GM12878 (cell line): ENCODE results near the gene NEK3. TPM values are rescaled to one million over a fixed set of nuclear protein-coding genes. Genes with fewer than 3 reads are reported as not detected.

Experiments used
- ATAC-seq: fragments of 200-7000 bp; cut with Tn5 transposase; 3 replicates; pipeline ENCODE4 v1.9.1; 2020; ENCODE audit warnings: mild to moderate bottlenecking, moderate library complexity
- BruUV-seq: library from RNA; stranded (reverse); fragments of 400-500 nt; replicated peaks from 2 replicates; lab custom pipeline; 2021; lab: Mats Ljungman, UMichigan
- CTCF ChIA-PET: fragments of 300-600 bp; sonication (Branson Sonifier 250); formaldehyde crosslinking; extraction: SDS; loops from one replicate; lab custom pipeline; 2021; ENCODE audit warnings: inconsistent platforms; lab: Yijun Ruan, JAX
- POLR2A ChIA-PET: fragments of 350-600 bp; formaldehyde crosslinking; extraction: SDS; loops from one replicate; lab custom pipeline; 2021; ENCODE audit warnings: inconsistent platforms; lab: Charles Lee
- RAD21 ChIA-PET: fragments of 300-600 bp; sonication (Branson Sonifier 250); formaldehyde crosslinking; loops from one replicate; lab custom pipeline; 2023; ENCODE audit warnings: antibody characterized with exemption; ENCODE audit not compliant: unreplicated experiment; lab: Charles Lee
- SMC1A ChIA-PET: fragments of 300-600 bp; sonication (Branson Sonifier 250); formaldehyde crosslinking; loops from one replicate; lab custom pipeline; 2023; ENCODE audit not compliant: unreplicated experiment, uncharacterized antibody; lab: Charles Lee
- DNase-seq: peaks from one replicate; pipeline ENCODE4 v3.0.0-alpha.2; 2011; ENCODE audit warnings: low read depth, low spot score
- FAIRE-seq: peaks from 3 replicates; lab custom pipeline; 2011; peaks lifted over from hg19 to GRCh38; lab: Jason Lieb, UNC
- H2AFZ ChIP-seq: 2 replicates; pipeline ENCODE4 v1.6.0; 2011; ENCODE audit warnings: low read depth, low read length, control low read depth; ENCODE audit not compliant: control insufficient read depth
- H3K27ac ChIP-seq: 2 replicates; pipeline ENCODE4 v1.5.1; 2011; ENCODE audit warnings: control low read depth; ENCODE audit not compliant: control insufficient read depth, insufficient read depth
- H3K27me3 ChIP-seq, 2 experiments: replicated peaks in 1 of 2; 2 replicates each; pipeline versions ENCODE4 v1.6.0 to v1.6.1; 2011; ENCODE audit warnings: low read length in 1 of 2; ENCODE audit not compliant: control insufficient read depth in 2 of 2, insufficient read depth in 2 of 2
- H3K36me3 ChIP-seq, 2 experiments: 2 replicates each; pipeline ENCODE4 v1.5.1; 2011; ENCODE audit warnings: low read length in 1 of 2; ENCODE audit not compliant: control insufficient read depth in 2 of 2, insufficient read depth in 2 of 2
- H3K4me1 ChIP-seq: 2 replicates; pipeline ENCODE4 v1.6.1; 2011; ENCODE audit warnings: mild to moderate bottlenecking, low read length, moderate library complexity, mixed read lengths; ENCODE audit not compliant: control insufficient read depth, insufficient read depth
- H3K4me2 ChIP-seq: 2 replicates; pipeline ENCODE4 v1.6.0; 2011; ENCODE audit warnings: control low read depth; ENCODE audit not compliant: control insufficient read depth, insufficient read depth
- H3K4me3 ChIP-seq: fragments of 200-600 bp; sonication (generic); 2 replicates; pipeline ENCODE4 v1.5.1; 2016
- H3K79me2 ChIP-seq: 2 replicates; pipeline ENCODE4 v1.6.0; 2011; ENCODE audit warnings: low read length; ENCODE audit not compliant: control insufficient read depth, insufficient read depth
- H3K9ac ChIP-seq: 2 replicates; pipeline ENCODE4 v1.8.0; 2011; ENCODE audit warnings: low read length, control low read depth, mixed read lengths; ENCODE audit not compliant: control insufficient read depth, insufficient read depth
- H3K9me3 ChIP-seq: replicated peaks from 3 replicates; pipeline ENCODE4 v1.5.1; 2011; ENCODE audit warnings: mild to moderate bottlenecking, low read length; ENCODE audit not compliant: control insufficient read depth, insufficient read depth
- H4K20me1 ChIP-seq: 2 replicates; pipeline ENCODE4 v1.6.0; 2011; ENCODE audit not compliant: control insufficient read depth, insufficient read depth
- BCLAF1 ChIP-seq: fragments of 450-650 bp; IDR thresholded peaks from 2 replicates; pipeline ENCODE4 v1.6.1; 2017; ENCODE audit warnings: antibody characterized with exemption, mild to moderate bottlenecking, moderate library complexity
- BRCA1 ChIP-seq: IDR thresholded peaks from 2 replicates; pipeline ENCODE4 v1.6.1; 2011; ENCODE audit warnings: low read depth, low read length, improper control_type of control experiment
- EED ChIP-seq: sonication (generic); IDR thresholded peaks from 2 replicates; pipeline ENCODE4 v1.6.1; 2016; ENCODE audit warnings: antibody characterized with exemption, low read depth
- NRF1 ChIP-seq: conservative IDR thresholded peaks from 2 replicates; pipeline ENCODE4 v1.6.1; 2011; ENCODE audit warnings: mild to moderate bottlenecking, low read depth, low read length, improper control_type of control experiment
- PML ChIP-seq: IDR thresholded peaks from 2 replicates; pipeline ENCODE4 v1.6.1; 2012; ENCODE audit warnings: low read length, inconsistent platforms
- WGBS: methylation state at CpG from one replicate; pipeline ENCODE4 v1.1.6; 2016; ENCODE audit warnings: low lambda C conversion rate; ENCODE audit not compliant: insufficient replicate concordance, insufficient coverage; ENCODE audit errors: missing lambda C conversion rate; 5-methylcytosine and 5-hydroxymethylcytosine counted together
- in situ Hi-C: fragments of 300-500 bp; cut with MboI; formaldehyde crosslinking; loops from 9 replicates; pipeline ENCODE4 v1.14.3; 2018; ENCODE audit warnings: mixed read lengths
- intact Hi-C: fragments of 100-400 bp; cut with micrococcal nuclease; formaldehyde crosslinking; loops from one replicate; pipeline ENCODE4 v1.14.2; 2022; ENCODE audit not compliant: unreplicated experiment
- polyA plus RNA-seq, 11 experiments: library from polyadenylated mRNA; depleted of rRNA in 4 of 11; unstranded in 6 of 11; stranded (reverse) in 5 of 11; fragments of >200 nt; fragmentation: Nextera tagmentation in 4 of 11; fragmentation: Illumina TruSeq in 1 of 11; extraction: Ambion mirVana in 4 of 11; extraction: Trizol in 1 of 11; gene quantifications; 1 replicate in 1 of 11; 2 replicates in 10 of 11; pipeline versions ENCODE4 v1.2.1 to v1.2.3, GENCODE V29; 2011 to 2016; ENCODE audit warnings: inconsistent platforms in 2 of 11, missing spikeins in 2 of 11, low read depth in 1 of 11
- total RNA-seq, 4 experiments: library from RNA; depleted of rRNA in 3 of 4; stranded (reverse); fragments of >200 nt in 3 of 4; fragmentation: Illumina TruSeq in 1 of 4; extraction: Trizol in 1 of 4; gene quantifications; 2 replicates each; pipeline versions ENCODE4 v1.2.1 to v1.2.3, GENCODE V29; 2013 to 2021

NEK3 gene
- total and polyA plus RNA-seq, 10 of the 15 experiments (the other 5 are each of a cell fraction or from before 2014, with no cell fraction given), result 2.9 to 9.3 (median 5.9) TPM

DNA sequence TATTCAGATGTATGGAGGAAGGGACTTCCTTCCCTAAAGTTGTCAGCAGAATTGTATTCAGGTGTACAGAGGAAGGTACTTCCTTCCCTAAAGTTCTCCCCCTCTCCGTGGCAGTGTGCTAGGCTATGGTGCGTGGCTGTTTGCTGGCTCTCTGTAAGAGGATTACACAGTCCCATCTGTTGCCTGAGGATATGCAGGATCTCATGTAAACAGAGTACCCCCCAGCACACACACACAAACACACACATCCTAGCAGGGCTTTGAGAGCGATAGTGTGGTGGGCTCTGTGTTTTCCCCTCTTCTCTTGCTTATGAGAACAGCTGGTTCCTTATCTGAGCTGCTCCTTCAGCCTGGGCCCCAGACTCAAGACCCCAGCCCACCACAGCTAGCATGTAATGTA lies 40.8 kb downstream of the NEK3 start:
- no peak overlapping the region for H3K9ac ChIP-seq
- FAIRE-seq (no peak), ATAC-seq (no peak), DNase-seq (no peak)
- H3K27ac ChIP-seq, result no peak overlapping the region
- no peaks in the 10 kb centered on the region for H3K79me2 ChIP-seq
- in situ Hi-C loops (no loop called here), intact Hi-C loops (no loop called here)
- POLR2A ChIA-PET, result interaction anchor here (0.6 kb wide), 1 partner anchor 77 kb away, joined by 6 read pairs; no protein-coding TSS in a partner anchor
- H4K20me1 ChIP-seq, result no peaks in the 10 kb centered on the region
- no TSS peak for BruUV-seq
- H3K27me3 ChIP-seq, result no peaks in the 10 kb centered on the region
- H3K4me1 ChIP-seq, result no peaks in the 10 kb centered on the region
- no peaks in the 10 kb centered on the region for H3K36me3 ChIP-seq
- SMC1A ChIA-PET, result no interaction called here
- RAD21 ChIA-PET, result no interaction called here
- CTCF ChIA-PET, result interaction anchor here (1.5 kb wide), 1 partner anchor 8 kb away, joined by 3 read pairs; no protein-coding TSS in a partner anchor
- WGBS, result 27% methylated on average over 3 of the region's 3 CpGs
- no peak overlapping the region for H3K4me2 ChIP-seq
- H3K9me3 ChIP-seq, result no peaks in the 10 kb centered on the region
- no peak overlapping the region for H2AFZ ChIP-seq
- no peak overlapping the region for H3K4me3 ChIP-seq
- TF ChIP-seq BRCA1, result no peak
- no peak for TF ChIP-seq EED
- TF ChIP-seq BCLAF1, result no peak
- TF ChIP-seq NRF1, result no peak
- TF ChIP-seq PML, result no peak
- TF ChIP-seq, all 136 proteins: peak for 0
